DLD1 (cell line): Measurements from ENCODE around the gene HS3ST6.
"Not testable (repeated sequence)": the region's sequence is repeated elsewhere in the genome, so short reads cannot be mapped to it uniquely, and the experiment has no call there.

ENCODE experiments used
- in situ Hi-C: cut with HindIII; loops from 2 replicates; pipeline ENCODE4 v1.10.0; 2017; ENCODE audit warnings: low sequenced_read_pairs

HS3ST6 gene

DNA sequence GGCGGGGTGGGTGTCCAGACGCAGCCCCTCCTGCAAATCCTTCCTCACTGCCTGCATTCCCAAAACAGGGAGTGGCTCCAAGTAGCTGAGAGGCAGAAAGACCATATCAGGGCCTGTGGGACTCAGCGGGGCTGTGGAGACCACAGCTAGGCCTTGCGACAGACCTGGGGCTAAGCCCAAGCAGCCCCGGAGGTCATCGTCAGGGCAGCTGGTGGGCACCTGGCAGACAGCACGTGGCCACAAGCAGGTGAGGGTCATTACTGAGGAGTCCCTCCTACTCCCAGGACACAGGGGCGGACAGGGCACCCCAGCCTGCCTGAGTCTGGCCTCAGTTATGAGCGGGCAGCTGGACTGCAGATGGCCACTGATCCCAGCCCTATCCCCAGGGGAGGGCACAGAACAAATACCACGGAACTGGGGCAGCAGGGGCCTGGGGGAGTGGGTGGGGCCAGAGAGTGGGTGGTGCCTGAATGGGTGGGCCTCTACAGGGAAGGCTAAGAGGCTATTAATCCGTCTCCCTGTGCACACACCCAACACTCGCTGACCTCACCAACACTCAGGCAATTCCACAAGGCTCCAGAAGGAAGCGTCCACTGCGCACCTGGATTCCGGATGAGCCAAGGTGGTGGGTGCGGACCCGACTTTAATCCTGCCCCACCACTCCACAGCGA lies 8.5 kb downstream of the HS3ST6 start:
- in situ Hi-C loops: no loop called here

DNA sequence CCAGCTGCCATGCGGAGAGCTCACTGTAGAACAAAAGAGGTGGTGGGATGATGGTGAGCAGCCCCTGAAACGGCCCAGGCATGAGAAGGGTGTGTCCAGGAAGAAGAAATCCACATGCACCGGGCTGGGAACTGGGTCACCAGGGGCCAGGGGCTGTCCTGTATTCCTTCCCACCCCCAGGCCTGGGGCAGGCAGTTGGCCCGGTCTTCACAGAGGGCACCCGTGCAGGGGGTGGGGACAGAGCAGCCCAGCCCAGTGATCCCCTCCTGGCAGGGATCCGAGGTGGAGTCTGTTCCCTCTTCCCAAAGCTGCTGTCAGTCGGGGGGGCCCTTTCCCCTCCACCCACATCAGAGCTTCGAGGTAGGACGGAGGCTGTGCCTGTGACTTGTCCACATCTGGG lies 9.2 kb downstream of the HS3ST6 start:
- in situ Hi-C loops: no loop called here

DNA sequence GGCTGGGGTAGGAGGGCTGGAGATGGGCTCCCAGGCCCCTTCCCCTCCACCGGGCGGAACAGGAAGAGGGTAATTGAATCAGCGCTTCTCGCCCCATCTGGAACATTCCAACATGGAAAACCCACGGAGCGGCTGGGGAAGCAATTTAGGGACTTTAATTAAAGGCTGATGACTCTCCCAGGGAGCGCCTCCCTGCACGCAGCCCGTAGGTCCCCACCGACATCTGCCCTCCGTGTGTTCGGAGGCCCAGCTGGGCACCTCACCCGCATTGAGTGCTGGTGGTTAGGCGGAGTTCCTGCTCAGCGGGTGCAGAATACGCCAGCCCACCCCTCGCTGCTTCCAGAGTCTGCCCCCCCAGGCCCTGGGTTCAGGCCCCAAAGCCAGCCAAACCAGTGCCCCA lies 10.0 kb downstream of the HS3ST6 start:
- in situ Hi-C loops: no loop called here

DNA sequence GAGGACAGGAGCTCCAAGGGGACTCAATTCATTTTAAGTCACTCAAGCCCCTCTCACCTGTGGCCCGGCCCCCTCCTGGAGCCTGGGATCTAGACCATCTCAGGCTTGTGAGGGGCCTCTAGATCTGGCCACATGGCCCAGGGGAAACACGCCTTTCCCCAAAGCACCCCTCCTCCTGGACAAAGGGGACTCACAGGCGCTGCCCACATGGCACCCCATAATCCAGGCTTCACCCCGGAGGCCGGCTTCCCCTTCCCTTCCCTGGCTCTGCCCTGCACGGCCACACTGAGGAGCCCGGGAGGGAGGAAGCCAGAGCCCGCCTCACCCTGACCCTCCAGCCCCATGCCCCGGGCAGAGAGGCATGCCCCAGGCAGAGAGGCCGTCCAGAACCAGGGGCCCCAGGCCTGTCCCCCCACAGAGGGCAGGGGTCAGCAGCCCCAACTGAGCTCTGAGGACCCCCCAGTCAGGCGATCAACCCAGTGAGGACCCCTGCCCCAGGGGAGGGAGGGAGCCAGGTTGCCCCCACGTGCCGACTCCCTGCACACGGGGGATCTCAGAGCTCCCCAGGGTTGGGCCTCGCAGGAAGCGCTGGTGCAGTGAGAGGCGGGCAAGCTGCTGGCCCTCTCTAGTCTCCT lies 10.9 kb downstream of the HS3ST6 start:
- in situ Hi-C loops: no loop called here

DNA sequence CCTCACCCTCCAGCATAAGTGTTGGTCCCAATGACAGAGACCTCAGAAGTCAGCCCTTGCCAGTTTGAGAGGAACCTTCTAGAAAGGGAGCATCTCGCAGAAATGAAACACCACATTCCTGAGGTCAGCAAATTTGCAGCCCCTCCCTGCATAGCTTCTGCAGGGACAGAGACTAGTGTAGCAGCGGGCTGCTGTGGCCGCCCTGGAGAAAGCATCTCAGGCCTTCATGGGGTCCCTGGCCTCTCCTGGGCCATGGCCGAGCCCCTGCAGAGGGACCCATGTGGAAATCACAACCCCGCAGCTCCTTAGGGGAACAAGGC lies 11.4 kb downstream of the HS3ST6 start:
- in situ Hi-C loops: no loop called here

DNA sequence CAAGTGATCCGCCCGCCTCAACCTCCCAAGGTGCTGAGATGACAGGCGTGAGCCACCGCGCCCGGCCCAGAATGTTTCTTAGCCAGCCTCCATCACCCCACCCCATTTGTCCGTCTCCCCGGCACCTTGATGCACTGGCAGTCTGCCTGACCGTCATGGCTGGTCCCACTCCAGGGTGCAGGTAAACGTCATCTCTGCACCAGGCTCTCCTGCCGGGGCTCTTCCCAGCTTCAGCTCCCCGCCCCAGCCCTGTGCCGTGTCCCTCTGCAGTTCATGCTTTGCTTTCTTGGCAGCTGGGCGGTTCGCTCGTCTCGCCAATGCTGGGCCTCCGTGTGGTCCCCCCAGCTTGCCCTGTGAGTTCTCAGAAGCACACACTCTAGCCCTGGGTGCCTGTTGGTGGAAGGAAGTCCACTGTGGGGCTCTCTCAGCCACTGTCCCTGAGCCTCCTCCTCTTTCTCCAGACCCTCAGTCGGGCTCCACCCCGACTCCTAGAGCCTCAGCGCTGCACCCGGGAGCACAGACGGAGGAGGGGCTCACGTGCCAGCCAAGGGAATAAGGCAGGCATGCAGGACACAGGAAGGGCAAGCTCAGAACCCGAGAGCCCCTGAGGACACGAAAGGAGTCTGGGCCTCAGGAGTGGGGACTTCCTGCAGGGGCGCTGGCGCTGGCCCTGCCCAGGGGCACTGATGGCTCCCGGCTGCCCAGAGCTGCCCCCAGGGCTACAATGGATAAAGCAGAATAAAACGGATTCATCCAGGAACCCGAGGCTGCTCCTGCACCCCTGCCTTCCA lies 12.0 kb downstream of the HS3ST6 start:
- in situ Hi-C loops: no loop called here

DNA sequence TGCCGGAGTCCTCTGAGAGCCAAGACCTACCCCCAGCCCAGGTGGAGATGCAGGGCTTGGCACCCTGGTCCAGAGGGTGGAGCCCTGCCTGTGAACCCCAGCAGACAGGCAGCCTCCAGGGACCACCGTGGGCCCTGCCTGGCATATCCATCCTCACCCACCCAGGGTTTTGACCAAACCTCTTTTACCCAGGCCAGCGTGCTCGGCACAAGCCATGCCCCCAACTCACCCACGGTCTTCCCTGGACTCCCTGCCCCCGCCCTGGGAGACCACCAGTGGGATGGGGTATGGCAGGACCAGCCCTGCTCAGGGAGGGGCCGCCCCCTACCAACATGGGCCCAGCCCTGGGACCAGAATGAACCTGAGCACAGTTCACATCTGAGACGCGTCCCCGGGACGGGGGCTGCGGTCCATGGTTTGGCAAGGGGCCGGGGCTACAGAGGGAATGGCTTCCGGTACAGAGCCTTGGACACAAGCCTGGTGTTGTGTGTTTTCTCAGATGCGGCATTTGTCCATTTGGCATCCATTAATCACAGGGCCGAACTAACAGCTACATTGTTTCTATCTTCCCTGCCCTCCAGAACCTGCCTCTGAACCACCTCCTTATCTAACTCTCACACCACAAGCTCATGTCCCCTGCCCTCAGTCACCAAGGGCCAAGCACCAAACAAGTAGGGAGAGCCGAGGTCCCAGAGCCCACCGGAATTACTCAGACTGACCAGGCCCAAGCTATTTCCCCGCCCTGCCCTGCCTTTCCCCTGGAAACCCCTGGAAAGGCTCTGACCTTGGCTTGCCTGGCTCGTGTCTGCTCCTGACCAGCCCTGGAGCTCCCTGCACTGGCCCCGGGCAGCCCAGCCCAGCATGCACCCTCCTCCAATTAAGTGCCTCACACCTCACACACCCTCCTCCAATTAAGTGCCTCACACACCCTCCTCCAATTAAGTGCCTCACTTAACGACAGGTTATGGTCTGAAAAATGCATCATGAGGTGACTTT lies 14.1 kb downstream of the HS3ST6 start:
- in situ Hi-C loops: no loop called here

DNA sequence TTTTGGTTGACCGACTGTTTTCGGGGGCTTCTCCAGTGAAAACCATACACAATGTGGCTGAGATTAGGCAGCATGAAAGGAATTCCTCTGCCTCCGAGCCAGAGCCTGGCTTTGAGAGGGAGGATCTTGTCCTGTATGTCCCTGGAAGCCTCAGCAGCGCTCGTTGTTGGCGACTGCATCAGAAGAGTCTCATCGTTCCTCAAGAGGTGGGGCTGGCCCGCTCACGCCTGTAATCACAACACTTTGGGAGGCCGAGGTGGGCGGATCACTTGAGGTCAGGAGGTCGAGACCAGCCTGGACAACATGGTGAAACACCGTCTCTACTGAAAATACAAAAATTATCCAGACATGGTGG lies 15.0 kb downstream of the HS3ST6 start:
- in situ Hi-C loops: no loop called here

DNA sequence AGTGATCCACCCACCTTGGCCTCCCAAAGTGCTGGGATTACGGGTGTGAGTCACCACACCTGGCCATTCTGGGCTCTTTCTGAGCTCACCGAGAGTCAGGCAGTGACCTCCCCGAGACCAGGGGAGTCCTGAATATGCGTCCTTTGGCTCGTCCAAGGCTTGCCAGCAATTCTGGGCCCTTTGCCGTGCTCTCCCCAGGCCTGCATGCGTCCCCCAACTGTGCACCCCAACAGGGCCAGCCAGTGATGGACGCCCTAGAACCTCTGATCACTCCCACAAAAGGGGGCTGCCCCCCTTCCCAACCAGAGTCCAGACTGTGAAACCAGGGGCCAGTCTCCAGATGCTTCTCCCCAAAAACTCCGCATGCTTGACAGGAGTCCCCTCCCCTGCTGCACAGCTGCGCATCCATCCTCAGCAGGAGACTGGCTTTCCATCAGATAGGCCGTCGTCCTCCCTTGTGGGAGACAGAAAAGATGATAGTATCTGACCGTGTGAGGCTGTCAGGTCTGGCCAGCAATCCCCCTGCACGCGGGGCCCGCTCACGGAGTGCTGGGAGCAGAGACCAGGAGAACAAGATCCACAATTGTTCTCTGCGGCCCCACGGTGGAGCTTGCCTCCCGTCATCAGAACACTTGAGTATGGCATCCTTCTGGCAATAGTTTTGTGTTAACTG lies 15.5 kb downstream of the HS3ST6 start:
- in situ Hi-C loops: no loop called here

DNA sequence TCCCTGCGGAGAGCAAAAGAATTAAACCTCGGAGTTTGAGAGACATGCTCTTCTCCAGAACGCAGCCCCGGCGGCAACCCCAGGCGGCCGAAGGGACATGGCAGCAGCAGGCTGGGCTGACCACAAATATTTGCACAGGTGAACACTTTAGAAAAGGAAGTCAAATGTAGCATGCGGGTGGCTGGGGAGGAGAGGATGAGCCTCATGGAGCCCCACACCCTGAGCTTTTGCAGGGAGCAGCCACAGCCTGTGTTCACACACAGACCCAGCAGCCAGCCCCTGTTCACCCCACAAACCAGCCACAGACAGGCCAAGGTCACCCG lies 17.8 kb downstream of the HS3ST6 start:
- in situ Hi-C loops: no loop called here

DNA sequence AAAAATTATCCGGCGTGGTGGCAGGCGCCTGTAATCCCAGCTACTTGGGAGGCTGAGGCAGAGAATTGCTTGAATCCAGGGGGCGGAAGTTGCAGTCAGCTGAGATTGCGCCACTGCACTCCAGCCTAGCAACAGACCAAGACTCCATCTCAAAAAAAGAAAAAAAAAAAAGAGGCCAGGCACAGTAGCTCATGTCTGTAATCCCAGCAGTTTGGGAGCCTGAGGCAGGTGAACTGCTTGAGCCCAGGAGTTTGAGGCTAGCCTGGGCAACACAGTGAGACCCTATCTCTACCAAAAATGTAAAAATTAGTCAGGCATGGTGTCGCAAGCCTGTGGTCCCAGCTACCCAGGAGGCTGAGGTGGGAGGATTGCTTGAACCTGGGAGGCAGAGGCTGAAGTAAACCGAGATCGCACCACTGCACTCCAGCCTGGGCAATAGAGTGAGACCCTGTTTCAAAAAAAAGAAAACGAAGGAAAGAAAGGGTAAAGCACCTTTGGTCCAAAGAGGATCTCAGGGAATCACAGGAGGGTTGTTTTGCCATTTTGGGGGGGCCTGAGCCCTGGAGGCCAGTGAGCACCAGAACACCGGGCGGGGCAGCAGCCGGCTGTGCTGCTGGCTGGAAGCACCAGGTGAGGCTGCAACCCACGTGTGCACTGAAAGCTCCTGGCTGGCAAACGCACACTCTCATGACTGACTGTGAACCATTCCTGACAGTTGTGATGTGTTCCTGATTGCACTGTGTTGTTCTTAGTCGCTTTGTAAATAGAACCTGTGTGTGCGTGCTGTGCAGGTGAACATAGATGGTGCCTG lies 18.4 kb downstream of the HS3ST6 start:
- in situ Hi-C loops: no loop called here

DNA sequence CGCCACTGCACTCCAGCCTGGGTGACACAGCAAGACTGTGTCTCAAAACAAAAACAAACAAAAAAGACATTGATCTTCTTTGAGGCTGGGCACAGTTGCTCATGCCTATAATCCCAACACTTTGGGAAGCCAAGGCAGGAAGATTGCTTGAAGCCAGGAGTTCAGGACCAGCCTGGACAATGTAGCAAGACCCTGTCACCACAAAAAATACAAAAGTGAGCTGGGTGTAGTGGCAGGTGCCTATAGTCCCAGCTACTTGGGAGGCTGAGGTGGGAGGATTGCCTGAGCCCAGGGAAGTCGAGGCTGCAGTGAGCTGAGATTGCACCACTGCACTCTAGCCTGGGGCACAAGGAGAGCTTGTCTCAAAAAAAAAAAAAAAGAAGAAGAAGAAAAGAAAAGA lies 20.5 kb downstream of the HS3ST6 start:
- in situ Hi-C loops: not testable (repeated sequence)

DNA sequence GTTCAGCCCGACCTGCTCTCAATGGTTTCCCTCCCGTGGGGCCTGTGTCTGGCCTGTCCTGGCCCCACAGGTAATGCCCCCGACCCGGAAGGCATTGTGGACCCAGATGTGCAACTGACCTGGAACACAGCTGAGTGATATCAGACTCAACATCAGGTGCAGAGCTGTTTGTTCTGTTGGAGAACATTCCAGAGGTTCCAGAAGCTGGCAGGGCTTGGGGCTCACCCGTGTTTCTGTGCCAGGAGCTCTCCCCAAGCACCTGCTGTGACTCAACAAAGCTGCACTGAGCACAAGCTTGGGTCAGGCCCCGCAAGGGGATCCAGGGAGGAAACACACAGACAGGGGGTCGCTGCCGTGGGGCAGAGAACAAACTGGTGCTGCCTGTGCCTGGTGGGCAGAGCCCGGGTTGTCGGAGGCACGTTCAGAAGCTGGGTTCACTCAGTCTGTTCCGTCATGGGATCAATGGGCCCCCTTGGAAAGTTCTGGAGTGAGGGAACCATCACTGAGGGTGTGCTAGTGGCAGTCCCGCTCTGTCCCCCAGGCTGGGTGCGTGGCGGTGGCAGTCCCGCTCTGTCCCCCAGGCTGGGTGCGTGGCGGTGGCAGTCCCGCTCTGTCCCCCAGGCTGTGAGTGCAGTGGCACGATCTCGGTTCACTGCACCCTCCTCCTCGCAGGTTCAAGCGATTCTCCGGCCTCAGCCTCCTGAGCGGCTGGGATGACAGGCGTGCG lies 22.1 kb downstream of the HS3ST6 start:
- in situ Hi-C loops: no loop called here

DNA sequence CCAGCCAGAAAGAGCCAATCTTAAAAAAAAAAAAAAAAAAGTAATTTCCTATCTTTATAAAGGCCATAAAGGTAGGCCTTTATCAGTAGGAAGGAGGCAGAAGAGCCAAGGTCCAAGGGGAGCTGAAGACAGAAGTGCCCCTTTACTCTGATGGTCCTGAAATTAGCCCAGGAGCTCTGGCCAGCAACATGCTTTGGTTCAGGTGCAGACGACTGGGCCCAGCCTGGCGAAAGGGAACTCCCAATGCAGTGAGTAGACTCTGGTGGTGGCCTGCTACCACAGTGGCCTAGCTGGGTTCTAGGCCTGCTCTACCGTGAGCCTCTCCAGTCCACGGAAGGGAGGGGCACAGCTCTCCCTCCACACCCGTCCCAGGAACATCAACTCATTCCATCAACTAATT lies 23.1 kb downstream of the HS3ST6 start:
- in situ Hi-C loops: no loop called here

DNA sequence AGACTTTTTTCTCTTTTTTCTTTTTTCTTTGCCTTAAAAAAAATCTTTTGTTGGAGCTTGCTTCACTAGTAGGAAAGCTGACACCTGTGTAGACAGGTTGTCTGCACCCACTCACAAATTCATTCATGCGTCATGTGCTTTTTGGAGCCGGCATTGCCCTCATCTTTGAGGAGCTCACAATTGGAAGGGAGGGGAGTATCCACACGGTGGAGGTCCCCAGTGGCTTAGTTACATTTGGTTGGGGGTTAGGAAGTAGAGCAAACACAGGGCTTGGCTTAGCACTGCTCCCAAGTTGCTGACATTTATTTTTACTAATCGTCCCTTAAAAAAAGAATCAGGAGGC lies 27.5 kb downstream of the HS3ST6 start:
- in situ Hi-C loops: no loop called here

DNA sequence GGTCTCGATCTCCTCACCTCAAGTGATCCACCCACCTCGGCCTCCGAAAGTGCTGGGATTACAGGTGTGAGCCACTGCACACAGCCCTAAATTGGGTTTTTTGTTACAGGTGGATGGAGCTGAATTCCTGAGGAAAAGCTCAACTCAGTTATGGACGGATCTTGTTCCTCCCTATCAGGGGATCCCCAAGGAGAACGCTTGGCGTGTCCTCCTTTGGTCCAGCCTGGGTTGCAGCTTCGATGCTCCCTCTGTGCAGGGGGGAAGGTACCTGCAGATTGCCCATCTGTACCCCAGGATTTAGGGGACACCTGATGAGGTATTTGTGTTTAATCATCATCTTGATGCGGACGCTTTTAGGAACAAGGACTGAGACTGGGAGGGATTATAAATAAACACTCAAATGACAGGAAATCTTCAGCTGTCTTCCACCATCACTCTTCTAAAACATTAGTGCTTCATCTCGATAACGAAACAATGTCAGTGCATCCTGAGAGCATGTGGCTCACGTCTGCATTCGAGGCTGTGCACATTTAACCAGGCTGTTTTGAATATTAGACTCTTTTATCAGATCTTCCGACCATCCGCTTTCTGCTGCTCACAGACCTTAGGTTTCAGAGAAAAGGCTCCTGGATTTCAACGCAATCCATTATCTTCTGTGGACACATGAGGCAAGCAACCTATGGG lies 28.0 kb downstream of the HS3ST6 start:
- in situ Hi-C loops: no loop called here

DNA sequence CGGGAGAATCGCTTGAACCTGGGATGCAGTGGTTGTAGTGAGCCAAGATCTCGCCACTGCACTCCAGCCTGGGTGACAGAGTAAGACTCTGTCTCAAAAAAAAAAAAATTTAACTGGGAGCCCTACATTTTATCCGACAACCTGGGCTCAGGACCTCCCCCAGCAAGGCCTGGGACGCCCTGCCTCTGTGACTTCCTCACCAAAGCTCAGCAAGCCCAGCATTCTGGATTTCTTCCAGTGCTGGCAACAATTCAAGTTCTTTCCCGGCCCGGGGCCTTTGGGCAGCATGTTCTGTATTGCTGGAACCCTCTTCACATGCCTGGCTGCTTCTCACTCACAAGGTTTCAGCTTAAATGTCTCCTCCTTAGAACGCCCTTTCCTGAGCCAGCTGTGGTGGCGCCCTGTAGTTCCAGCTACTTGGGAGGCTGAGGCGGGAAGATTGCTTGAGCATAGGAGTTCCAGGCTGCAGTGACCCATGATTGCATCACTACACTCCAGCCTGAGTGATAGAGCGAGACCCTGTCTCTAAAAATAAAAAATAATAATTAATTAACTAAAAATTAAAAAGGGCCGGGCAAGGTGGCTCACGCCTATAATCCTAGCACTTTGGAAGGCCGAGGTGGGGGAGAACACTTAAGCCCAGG lies 30.4 kb downstream of the HS3ST6 start:
- in situ Hi-C loops: no loop called here

DNA sequence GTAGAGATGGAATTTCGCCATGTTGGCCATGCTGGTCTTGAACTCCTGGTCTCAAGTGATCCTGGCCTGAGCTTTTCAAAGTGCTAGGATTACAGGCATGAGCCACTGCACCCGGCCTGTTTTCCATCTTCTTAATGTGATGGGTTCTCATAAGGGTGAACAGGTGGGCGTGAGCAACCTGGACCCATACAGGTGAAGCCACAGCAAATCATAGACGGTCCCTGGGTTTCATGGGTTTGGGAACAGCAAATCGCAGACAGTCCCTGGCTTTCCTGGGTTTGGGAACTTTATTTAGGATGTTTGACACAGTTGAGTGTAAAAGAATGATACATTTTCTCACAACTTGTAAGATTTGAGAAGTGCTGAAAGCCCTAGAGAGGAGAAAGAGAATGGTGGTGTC lies 33.3 kb downstream of the HS3ST6 start:
- in situ Hi-C loops: no loop called here
